Heart left ventricle (tissue), 16 donors: ENCODE measurements around the gene SLC15A3. TPM values are rescaled to one million over a fixed set of nuclear protein-coding genes. Genes with fewer than 3 reads are reported as not detected.

Experiments used
- ATAC-seq, 4 donors: fragments of 200-7000 bp; cut with Tn5 transposase; one replicate each; pipeline ENCODE4 v1.9.1; 2020 to 2022; ENCODE audit warnings: moderate library complexity in 4 of 4, mild to moderate bottlenecking in 3 of 4, moderate number of reproducible peaks in 1 of 4
- DNase-seq, 5 donors: peaks; one replicate each; pipeline ENCODE4 v3.0.0-alpha.2; 2020
- H3K27ac ChIP-seq, 12 donors: fragments of 200-600 bp; sonication (generic) in 4 of 12; one replicate each; pipeline versions ENCODE4 v1.5.0 to v1.8.0; 2016 to 2022; ENCODE audit warnings: mild to moderate bottlenecking in 2 of 12
- H3K27me3 ChIP-seq, 9 donors: fragments of 200-600 bp; sonication (generic) in 2 of 9; one replicate each; pipeline versions ENCODE4 v1.5.1 to v1.8.0; 2016 to 2022; ENCODE audit warnings: mild to moderate bottlenecking in 3 of 9
- H3K36me3 ChIP-seq, 9 donors: fragments of 200-600 bp; sonication (generic) in 2 of 9; one replicate each; pipeline versions ENCODE4 v1.5.0 to v1.8.0; 2018 to 2022; ENCODE audit warnings: mild to moderate bottlenecking in 2 of 9
- H3K4me1 ChIP-seq, 12 donors: fragments of 200-600 bp; sonication (generic) in 4 of 12; one replicate each; pipeline versions ENCODE4 v1.5.0 to v1.8.0; 2016 to 2022; ENCODE audit warnings: mild to moderate bottlenecking in 3 of 12
- H3K4me3 ChIP-seq, 12 donors: fragments of 200-600 bp; sonication (generic) in 4 of 12; one replicate each; pipeline versions ENCODE4 v1.5.0 to v1.8.0; 2017 to 2022; ENCODE audit warnings: mild to moderate bottlenecking in 9 of 12, moderate library complexity in 4 of 12
- H3K9me3 ChIP-seq, 12 donors: fragments of 200-600 bp; sonication (generic) in 4 of 12; one replicate each; pipeline versions ENCODE4 v1.5.0 to v1.8.0; 2016 to 2022; ENCODE audit warnings: mild to moderate bottlenecking in 1 of 12
- CTCF ChIP-seq, 12 donors: fragments of 200-600 bp; sonication (generic) in 4 of 12; IDR thresholded peaks; one replicate each; pipeline versions ENCODE4 v1.5.0 to v1.8.0; 2018 to 2022; ENCODE audit warnings: antibody characterized with exemption in 12 of 12, mild to moderate bottlenecking in 5 of 12
- POLR2A ChIP-seq, 2 donors: fragments of 450-650 bp; IDR thresholded peaks; one replicate each; pipeline ENCODE4 v1.6.1; 2017; ENCODE audit warnings: antibody characterized with exemption in 2 of 2, mild to moderate bottlenecking in 2 of 2, moderate library complexity in 2 of 2
- WGBS, 4 donors: extraction: QIAGEN DNeasy Blood & Tissue Kit in 2 of 4; methylation state at CpG; one replicate each; pipeline versions ENCODE4 v1.1.5 to v1.1.7; 2013 to 2018; 5-methylcytosine and 5-hydroxymethylcytosine counted together
- intact Hi-C, 10 donors: fragments of 100-400 bp; cut with DNase I; formaldehyde crosslinking; loops; one replicate each; pipeline versions ENCODE4 v1.11.1 to v1.14.2; 2022
- polyA plus RNA-seq, 2 donors: library from polyadenylated mRNA; stranded (reverse); fragments of 200-250 nt; gene quantifications; one replicate each; pipeline ENCODE4 v1.2.3, GENCODE V29; 2013
- total RNA-seq, 9 donors: library from RNA; depleted of rRNA in 2 of 9; stranded (reverse); fragments of >200 nt in 2 of 9; fragmentation: NEBNext Ultra II Directional in 3 of 9; extraction: Animal tissue kit (Norgen Biotek cat#: 25700) in 3 of 9; gene quantifications; one replicate each; pipeline versions ENCODE4 v1.1.0 to v1.2.4, GENCODE V29; 2016 to 2023
- donor health status: ischemic (EF 13 %, LVEDD 7.1; RV severe dilation, severe dysfunction).
- donor health status: healthy with polysubstance abuse.
- donor health status: DM: no; HTN: yes; CAD: no.
- donor health status: DM: no; HTN: no; CAD: no.
- donor health status: ischemic (EF 25% LVEDD 6.9; RV normal size, moderate dysfunction).
- donor health status: ischemic (EF 25% LVEDD 5.7; RV mildly dilated, moderate dysfunction).
- donor health status: healthy.
- donor health status: DM: yes; HTN: yes; CAD: no.
- donor health status: ischemic (EF 35%, LVEDD 5.7; RV mildly dilated, moderate dysfunction).
- donor health status: nonischemic (EF 11% LVEDD 7.7; RV severe dilation, severe dysfunction).
- donor health status: DM: yes; HTN: yes; CAD: no.
- donor health status: PGD.
- donor health status: ischemic (EF 29% LVEDD 5.4; RV normal size, mild dysfunction).
- donor health status: nonischemic (EF 23%, LVEDD 6.1; RV moderate dilation, normal function).

The SLC15A3 gene
- total and polyA plus RNA-seq, 11 donors = 11.9 to 85.1 (median 19.1) TPM

DNA sequence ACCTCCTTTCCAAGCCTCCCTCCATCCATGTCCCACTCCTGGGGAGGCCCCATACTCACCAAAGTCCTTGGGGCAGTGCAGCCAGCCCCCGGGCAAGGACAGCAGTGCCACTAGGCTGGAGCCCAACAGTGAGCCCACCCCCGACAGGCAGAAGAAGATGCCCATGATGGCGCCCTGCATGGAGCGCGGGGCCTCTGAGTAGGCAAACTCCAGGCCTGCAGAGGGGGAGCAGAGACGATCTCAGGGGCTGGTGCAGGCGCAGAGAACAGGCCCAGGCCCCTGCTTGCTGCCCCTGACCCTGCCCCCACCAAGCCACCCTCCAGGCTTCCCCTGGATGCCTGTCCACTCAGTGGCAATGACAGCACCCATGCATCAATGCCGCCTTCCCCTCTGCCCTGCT, 14.2 kb downstream of the SLC15A3 start:
- TF ChIP-seq POLR2A (IDR thresholded peaks at IDR 0.05) (no peak), CTCF (IDR thresholded peaks at IDR 0.05) (no peak)
- WGBS, 4 donors = 92 to 99% (median 96%) methylated on average over 4 to 8 of the region's 8 CpGs
- Histone ChIP-seq H3K4me1 (peaks cover 0 to 37% (median 15%) of the 10 kb centered on the region in 12 donors), H3K9me3 (no peaks in the 10 kb centered on the region), H3K4me3 (no peak overlapping the region), H3K27me3 (no peaks in the 10 kb centered on the region), H3K36me3 (peaks cover 0 to 59% (median 35%) of the 10 kb centered on the region in 9 donors), H3K27ac (peak overlapping the region in 8 of 12 donors; percentile 46 to 76 (median 70))
- no peak for ATAC-seq
- peak in 1 of 5 donors; percentile 39 for DNase-seq
- intact Hi-C loops = no loop called here

- Histone ChIP-seq H3K4me1 (peaks cover 0 to 32% (median 15%) of the 10 kb centered on the region in 12 donors), H3K9me3 (no peaks in the 10 kb centered on the region), H3K4me3 (no peak overlapping the region), H3K27ac (peak overlapping the region; percentile 46 to 80 (median 70)), H3K36me3 (peaks cover 0 to 53% (median 30%) of the 10 kb centered on the region in 9 donors), H3K27me3 (no peaks in the 10 kb centered on the region)
- intact Hi-C loops = no loop called here
- peak; percentile 61 to 73 (median 70) for DNase-seq
- peak; percentile 28 to 87 (median 46) for ATAC-seq
- TF ChIP-seq CTCF (IDR thresholded peaks at IDR 0.05) = no peak
- TF ChIP-seq POLR2A (IDR thresholded peaks at IDR 0.05) = no peak
- 54 to 66% (median 62%) methylated on average over 10 to 12 of the region's 12 CpGs for WGBS, 4 donors
Observed at GRCh38 chr11:60937144-60937527, 14.8 kb downstream of the SLC15A3 start.

DNA sequence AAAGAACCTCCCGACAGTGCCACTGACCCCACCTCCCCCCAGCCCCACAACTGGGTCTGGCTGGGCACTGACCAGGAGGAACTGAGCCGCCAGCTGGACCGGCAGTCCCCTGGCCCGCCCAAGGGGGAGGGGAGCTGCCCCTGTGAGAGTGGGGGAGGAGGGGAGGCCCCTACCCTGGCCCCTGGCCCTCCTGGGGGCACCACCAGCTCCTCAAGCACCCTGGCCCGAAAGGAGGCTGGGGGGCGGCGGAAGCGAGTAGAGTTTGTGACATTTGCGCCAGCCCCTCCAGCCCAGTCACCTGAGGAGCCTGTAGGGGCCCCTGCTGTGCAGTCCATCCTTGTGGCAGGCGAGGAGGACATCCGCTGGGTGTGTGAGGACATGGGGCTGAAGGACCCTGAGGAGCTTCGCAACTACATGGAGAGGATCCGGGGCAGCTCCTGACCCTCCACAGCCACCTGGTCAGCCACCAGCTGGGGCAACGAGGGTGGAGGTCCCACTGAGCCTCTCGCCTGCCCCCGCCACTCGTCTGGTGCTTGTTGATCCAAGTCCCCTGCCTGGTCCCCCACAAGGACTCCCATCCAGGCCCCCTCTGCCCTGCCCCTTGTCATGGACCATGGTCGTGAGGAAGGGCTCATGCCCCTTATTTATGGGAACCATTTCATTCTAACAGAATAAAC, 15.4 kb downstream of the SLC15A3 start:
- Histone ChIP-seq H3K36me3 (peaks cover 0 to 48% (median 24%) of the 10 kb centered on the region in 9 donors), H3K9me3 (no peaks in the 10 kb centered on the region), H3K27ac (peak overlapping the region; percentile 46 to 80 (median 70)), H3K4me1 (peaks cover 0 to 27% (median 15%) of the 10 kb centered on the region in 12 donors), H3K27me3 (no peaks in the 10 kb centered on the region), H3K4me3 (no peak overlapping the region)
- WGBS, 4 donors = 79 to 87% (median 85%) methylated on average over 14 to 18 of the region's 18 CpGs
- intact Hi-C loops = no loop called here
- peak in 1 of 4 donors; percentile 1 for ATAC-seq
- DNase-seq = peak in 2 of 5 donors; percentile 21 to 65
- TF ChIP-seq CTCF (IDR thresholded peaks at IDR 0.05) = no peak
- no peak for TF ChIP-seq POLR2A (IDR thresholded peaks at IDR 0.05)

- no peak for TF ChIP-seq POLR2A (IDR thresholded peaks at IDR 0.05)
- peak in 1 of 4 donors; percentile 8 for ATAC-seq
- DNase-seq = peak in 1 of 5 donors; percentile 50
- WGBS, 4 donors = 82 to 92% (median 91%) methylated on average over 14 to 27 of the region's 27 CpGs
- peaks cover 0 to 25% (median 12%) of the 10 kb centered on the region in 12 donors for H3K4me1 ChIP-seq
- H3K27ac ChIP-seq = peak overlapping the region in 5 of 12 donors; percentile 4 to 74 (median 72)
- peaks cover 0 to 40% (median 17%) of the 10 kb centered on the region in 9 donors for H3K36me3 ChIP-seq
- intact Hi-C loops = no loop called here
- H3K4me3 ChIP-seq = no peak overlapping the region
- no peaks in the 10 kb centered on the region for H3K9me3 ChIP-seq
- no peaks in the 10 kb centered on the region for H3K27me3 ChIP-seq
Observed at GRCh38 chr11:60935676-60936442, 16.1 kb downstream of the SLC15A3 start.
